GM10248 (cell line): ENCODE measurements around the gene RPL18.

Experiments
- CTCF ChIA-PET: fragments of 300-600 bp; sonication (Branson Sonifier 250); formaldehyde crosslinking; extraction: SDS; loops from one replicate; lab custom pipeline; 2021; ENCODE audit warnings: antibody characterized with exemption; lab: Yijun Ruan, JAX
- POLR2A ChIA-PET: fragments of 350-650 bp; sonication (Branson Sonifier 250); formaldehyde crosslinking; extraction: SDS; loops from one replicate; lab custom pipeline; 2020; ENCODE audit warnings: antibody characterized with exemption; lab: Yijun Ruan, JAX
- DNase-seq: peaks from one replicate; pipeline ENCODE4 v3.0.0; 2012; ENCODE audit errors: extremely low spot score
- CTCF ChIP-seq: IDR thresholded peaks from 2 replicates; pipeline ENCODE4 v1.5.1; 2012; ENCODE audit warnings: mild to moderate bottlenecking, low read depth; ENCODE audit errors: extremely low read depth, missing control alignments, control extremely low read depth

The RPL18 gene

GRCh38 chr19:48646001-48646721, 27.2 kb upstream of the RPL18 start, which contains the start of gene CA11:
CA11 (minus strand) TSS chr19:48646187; CDS start chr19:48645632, 555 bp downstream.
- DNase-seq, result peak; percentile 93
- CTCF ChIA-PET, result interaction anchor here (0.6 to 3.1 kb wide), 26 partner anchors 9 to 324 kb away, joined by 3 to 23 read pairs (median 4); partner anchors contain the start of genes DBP and HSD17B14
- POLR2A ChIA-PET, result interaction anchor here (0.6 to 1.0 kb wide), 2 partner anchors 27 to 38 kb away, joined by 5 read pairs; partner anchors contain the start of genes RPL18 and SPHK2
- peak; percentile 98 for TF ChIP-seq CTCF

GRCh38 chr19:48645620-48646000, 26.6 kb upstream of the RPL18 start:
- ChIA-PET POLR2A (interaction anchor here (1.0 kb wide), 1 partner anchor 27 kb away, joined by 5 read pairs; the partner anchor contains the start of genes RPL18 and SPHK2), CTCF (interaction anchor here (0.7 to 3.1 kb wide), 27 partner anchors 10 to 325 kb away, joined by 3 to 23 read pairs (median 4); partner anchors contain the start of gene HSD17B14)
- no peak for DNase-seq

DNA sequence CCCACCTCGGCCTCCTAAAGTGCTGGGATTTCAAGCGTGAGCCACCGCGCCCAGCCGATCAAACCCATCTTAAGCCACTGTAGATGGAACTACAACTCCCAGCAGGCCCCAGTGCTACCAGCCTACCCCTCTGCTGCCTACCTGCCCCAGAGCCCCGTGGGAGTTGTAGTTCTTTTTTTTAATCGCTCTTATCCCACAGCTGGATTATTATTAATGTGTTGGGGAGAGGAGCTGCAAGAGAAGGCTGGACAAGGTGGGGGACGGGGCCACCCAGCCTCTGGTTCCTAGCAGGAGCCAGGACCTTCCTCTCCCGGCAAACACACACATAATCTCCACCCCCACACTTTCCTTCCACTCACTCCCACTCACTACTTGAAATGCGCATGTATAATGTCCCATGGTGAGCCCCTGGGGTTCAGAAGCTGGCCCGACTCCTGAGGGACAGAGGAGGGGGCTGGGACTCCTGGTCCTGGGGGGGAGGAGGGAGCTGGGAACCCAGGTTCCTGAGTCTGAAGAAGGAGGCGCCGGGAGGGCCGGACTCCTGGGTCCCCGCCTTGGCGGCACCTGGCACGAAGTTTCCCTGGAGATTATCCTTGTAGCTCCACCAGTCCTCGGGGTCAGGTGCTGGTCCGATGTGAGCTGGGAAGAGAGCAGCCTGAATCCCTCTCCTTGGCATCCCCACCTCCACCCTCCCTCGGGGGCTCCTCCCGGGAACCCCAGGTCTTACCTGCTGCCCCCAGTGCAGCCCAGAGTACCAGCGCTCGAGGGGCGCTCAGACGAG, 26.1 kb upstream of the RPL18 start:
- no peak for TF ChIP-seq CTCF
- ChIA-PET POLR2A (no interaction called here), CTCF (interaction anchor here (0.7 to 3.1 kb wide), 24 partner anchors 11 to 326 kb away, joined by 3 to 23 read pairs (median 4); partner anchors contain the start of gene HSD17B14)
- peak; percentile 77 for DNase-seq

More at GRCh38 chr19:48645620-48646000, 26.6 kb upstream of the RPL18 start:
- no peak for TF ChIP-seq CTCF

DNA sequence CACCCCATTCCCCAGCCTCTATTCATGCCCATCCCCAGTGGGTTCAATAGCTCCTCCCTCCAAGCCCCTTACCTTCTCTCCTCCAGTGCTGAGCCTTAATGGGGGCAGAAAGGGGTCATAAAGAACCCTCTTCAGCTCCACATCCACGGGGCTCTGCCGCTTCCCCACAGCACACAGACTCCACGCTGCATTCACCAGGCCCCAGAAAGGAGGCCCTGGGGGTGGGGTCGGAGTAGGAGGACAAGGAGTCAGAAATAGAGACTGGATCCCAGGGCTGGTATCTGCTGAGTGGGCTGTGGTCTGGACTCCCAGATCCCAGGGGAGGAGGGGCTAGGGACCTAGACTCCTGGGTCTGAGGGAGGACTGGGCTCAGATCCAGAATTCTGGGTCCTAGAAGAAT, 25.4 kb upstream of the RPL18 start:
- TF ChIP-seq CTCF, result no peak
- CTCF ChIA-PET, result interaction anchor here (1.9 to 3.1 kb wide), 2 partner anchors 55 to 198 kb away, joined by 4 to 20 read pairs; no protein-coding TSS in a partner anchor
- POLR2A ChIA-PET, result no interaction called here
- DNase-seq, result no peak

DNA sequence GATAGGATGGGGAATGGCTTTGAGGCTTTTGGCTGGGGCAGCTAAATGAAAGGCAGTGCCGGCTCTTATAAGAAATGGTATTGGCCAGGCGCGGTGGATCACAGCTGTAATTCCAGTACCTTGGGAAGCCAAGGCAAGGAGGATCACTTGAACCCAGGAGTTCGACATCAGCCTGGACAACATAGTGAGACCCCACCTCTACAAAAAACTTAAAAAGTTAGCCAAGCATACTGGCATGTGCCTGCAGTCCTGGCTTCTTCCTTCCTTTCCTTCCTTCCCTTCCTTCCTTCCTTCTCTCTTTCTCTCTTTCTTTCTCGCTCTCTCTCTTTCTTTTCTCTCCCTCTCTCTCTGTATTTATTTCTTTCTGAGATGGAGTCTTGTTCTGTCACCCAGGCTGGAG, 23.9 kb upstream of the RPL18 start:
- ChIA-PET POLR2A (no interaction called here), CTCF (no interaction called here)
- DNase-seq, result no peak
- no peak for TF ChIP-seq CTCF

- ChIA-PET POLR2A (interaction anchor here (0.6 kb wide), 1 partner anchor 276 kb away, joined by 3 read pairs; no protein-coding TSS in a partner anchor), CTCF (no interaction called here)
- no peak for DNase-seq
- TF ChIP-seq CTCF, result no peak
Observed at GRCh38 chr19:48641850-48642249, 22.9 kb upstream of the RPL18 start.
